Stimulated activated CD8-positive, alpha-beta memory T cell treated with anti-CD3 and anti-CD28 coated beads, Interleukin-2, amount 100 ng/mL, for 1 hour (primary cell): Measurements from ENCODE around the gene RNF181.
"Not testable (repeated sequence)": the region's sequence is repeated elsewhere in the genome, so short reads cannot be mapped to it uniquely, and the experiment has no call there.

ENCODE experiments used
- DNase-seq, 2 donors: peaks; one replicate each; pipeline ENCODE4 v3.0.0-alpha.2; 2020; ENCODE audit warnings: low read depth in 2 of 2

RNF181 gene

GRCh38 chr2:85577386-85578242, 17.9 kb upstream of the RNF181 start, which contains the start of gene VAMP8:
Gene VAMP8 (plus strand): TSS chr2:85577586. CDS start chr2:85577647, 61 bp downstream.
- peak in 1 of 2 donors; percentile 20 for DNase-seq

- no peak for DNase-seq
These were observed 17.0 kb upstream of the RNF181 start for GRCh38 chr2:85578243-85579180.

DNA sequence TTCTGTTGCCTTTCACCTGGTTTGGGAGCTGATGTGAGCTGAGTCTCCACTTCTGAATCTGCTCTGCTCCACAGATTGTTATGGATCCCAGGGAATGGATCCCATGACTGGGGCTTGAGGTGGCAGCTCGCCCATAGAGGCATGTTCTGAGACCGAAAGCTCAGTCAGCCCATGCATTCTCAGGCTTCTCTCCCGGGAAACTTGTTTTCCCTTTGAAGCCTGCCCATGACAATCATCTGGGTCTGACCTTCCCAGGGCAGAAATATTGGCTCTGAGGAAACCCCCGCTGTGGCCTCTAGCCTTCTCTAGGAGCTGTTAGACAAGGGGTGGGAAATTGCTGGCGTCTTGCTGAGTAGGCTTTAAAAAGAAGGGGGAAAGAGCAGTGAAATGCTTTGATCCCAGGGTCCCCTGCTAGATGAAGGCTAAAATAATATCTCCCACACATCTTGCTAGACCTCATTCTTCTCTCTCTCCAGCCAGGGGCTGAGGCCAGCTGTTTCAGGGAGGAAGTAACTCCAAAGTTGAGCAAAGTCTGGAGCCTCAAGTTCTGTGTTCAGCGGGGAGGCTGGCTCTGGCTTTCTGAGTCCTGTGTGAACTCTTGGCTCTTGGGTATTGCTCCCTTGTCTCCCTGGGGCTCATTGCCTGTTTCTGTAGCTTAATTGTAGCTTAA, 16.1 kb upstream of the RNF181 start:
- no peak for DNase-seq

DNA sequence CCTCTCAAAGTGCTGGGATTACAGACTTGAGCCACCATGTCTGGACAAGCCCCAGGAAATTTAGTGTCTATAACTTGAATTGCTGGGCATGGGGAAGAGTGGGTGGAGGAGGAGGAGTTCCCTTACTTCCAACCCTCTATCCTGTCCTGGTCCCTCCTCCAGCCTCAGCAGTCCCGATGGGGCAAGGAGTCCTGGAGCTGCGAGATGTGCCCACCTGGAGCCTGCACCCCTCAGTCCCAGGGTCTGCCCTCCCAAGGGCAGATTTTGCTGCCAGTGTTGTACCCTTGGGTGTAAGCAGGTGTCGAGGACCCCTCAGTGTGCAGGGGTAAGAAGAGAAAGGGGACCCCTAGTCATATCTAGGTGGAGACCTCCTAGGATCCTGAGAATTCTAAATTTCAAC, 15.3 kb upstream of the RNF181 start:
- no peak for DNase-seq

- no peak for DNase-seq
These were observed 13.1 kb upstream of the RNF181 start for GRCh38 chr2:85582492-85582891.

DNA sequence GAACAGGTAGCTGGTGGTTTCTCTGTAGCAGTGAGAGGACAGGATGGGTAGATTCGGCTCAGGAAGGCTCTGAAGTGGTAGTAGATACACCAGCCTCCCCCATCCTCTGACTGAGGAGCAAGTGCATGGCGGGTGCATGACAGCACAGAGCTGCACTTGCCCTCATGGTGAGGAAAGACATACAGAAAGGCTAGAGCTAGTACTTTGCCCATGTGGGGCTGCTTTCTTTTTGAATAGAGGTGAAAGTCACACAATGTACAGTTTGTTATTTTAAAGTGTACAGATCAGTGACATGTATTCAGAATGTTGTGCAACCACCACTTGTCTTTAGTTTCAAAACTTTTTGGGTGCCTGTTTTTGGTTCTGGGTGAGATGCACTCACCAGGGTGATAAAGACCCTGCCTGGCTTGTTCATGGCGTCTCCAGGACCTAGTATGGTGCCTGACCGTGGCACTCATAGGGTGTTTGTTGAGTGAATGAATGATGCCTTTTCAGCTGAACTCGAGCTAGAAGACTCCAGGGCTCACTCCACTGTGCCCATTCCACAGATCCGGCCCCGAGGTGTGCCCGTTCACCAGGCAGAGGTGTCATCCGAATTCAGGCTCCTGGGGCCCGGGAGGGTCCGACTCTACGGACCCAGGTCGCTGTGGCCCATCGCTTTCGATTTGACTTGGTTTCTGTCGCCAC, 11.7 kb upstream of the RNF181 start:
- no peak for DNase-seq

- no peak for DNase-seq
These were observed 11.1 kb upstream of the RNF181 start, which contains the start of gene VAMP5 for GRCh38 chr2:85584354-85584856. Gene VAMP5 (plus strand): TSS chr2:85584431. CDS start chr2:85584491, 60 bp downstream.

DNA sequence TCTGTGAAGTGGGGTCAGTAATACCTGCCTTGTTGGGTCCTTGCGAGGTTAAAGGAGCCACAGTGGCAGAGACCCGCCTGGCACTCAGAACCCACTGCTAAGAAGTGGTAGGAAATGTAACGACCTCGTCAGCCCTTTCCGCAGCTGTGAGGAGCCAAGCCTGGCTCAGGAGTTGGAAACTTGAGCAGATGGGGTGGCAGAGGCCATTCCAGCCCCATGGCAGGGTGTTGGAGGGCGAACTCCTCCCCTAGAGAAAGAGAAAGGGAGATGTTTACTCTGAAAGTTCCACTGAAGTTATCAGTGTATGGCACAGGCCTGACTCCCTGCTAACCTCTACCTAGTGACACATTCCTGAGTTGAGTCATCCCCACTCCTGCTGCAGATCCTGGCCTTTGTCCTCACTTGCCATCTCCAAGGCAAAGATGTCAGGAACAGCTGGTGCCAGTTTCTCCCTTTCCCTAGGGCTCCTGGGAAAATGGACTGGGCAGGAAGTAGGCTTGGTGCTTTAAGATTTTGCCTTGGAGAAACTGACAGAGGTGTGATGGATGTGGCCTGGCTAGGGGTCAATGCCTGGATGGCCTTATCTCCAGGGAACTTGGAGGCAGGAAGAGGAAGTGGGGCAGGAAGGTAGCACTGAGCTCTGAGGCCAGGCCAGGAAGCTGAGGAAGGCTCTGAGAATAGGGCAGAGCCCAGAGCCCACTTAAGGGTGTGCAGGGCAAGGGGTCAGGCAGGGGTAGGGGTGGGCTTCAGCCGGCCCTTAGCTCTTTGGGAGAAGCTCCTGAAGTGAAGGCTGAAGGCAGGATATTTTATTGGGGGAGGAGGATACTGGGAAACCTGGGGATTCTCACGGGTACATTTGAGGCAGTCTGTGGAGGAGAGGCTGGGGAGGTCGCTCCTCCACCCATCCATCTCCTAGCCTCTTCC, 10.4 kb upstream of the RNF181 start:
- DNase-seq = no peak

DNA sequence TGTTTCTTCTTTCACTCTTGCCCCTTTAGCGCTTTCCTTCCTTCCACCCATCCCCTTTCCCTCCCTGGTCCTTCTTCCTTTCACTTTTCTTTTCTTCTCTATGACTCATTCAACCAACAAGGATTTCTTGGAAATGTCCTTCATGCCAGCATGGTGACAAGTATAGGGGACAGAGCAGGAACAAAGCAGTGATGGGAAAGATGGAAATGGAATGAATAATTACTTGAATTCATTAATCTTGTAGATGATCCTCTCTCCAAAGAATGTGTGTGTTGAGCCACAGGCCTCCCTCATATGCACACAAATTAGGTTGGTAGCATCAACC, 9.8 kb upstream of the RNF181 start:
- DNase-seq = no peak

DNA sequence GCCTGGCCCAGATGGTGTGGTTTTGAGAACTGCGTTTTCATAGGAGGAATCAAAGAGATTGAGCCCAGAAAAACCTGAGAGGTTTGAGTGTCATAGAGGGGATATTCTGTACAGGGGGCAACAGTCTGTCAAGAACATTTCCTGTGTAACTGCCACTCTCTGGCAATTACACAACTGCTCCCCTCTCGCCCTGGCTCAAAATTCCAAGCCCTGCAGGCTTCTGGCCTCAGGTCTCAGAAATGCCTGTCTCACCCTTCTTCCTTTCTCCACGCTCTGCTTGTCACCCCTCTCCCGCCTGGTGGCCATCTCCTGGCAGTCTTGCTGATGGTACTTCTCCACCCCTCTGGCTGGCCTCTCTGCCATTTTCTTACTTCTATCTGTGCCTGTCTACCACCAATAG, 7.3 kb upstream of the RNF181 start:
- no peak for DNase-seq

DNA sequence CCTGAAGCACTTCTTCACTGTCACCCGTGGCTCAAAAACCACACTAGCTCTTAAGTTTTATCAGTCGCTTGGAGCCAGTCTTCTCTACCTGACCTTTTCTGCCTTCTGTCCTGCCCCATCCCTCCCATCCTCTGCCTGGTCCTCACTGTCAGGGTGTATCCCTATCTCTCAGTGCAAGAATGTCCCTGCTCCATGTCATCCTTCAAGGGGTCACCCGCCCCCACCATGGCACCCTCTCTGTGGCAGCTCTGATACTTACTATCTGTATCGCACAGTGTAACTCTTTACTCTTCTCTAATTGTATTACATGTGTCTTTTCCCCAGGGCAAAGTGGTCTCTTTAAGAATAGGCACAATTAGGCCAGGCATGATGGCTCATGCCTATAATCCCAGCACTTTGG, 6.9 kb upstream of the RNF181 start:
- DNase-seq = no peak

- DNase-seq = no peak
These were observed 6.4 kb upstream of the RNF181 start for GRCh38 chr2:85589181-85589580.

DNA sequence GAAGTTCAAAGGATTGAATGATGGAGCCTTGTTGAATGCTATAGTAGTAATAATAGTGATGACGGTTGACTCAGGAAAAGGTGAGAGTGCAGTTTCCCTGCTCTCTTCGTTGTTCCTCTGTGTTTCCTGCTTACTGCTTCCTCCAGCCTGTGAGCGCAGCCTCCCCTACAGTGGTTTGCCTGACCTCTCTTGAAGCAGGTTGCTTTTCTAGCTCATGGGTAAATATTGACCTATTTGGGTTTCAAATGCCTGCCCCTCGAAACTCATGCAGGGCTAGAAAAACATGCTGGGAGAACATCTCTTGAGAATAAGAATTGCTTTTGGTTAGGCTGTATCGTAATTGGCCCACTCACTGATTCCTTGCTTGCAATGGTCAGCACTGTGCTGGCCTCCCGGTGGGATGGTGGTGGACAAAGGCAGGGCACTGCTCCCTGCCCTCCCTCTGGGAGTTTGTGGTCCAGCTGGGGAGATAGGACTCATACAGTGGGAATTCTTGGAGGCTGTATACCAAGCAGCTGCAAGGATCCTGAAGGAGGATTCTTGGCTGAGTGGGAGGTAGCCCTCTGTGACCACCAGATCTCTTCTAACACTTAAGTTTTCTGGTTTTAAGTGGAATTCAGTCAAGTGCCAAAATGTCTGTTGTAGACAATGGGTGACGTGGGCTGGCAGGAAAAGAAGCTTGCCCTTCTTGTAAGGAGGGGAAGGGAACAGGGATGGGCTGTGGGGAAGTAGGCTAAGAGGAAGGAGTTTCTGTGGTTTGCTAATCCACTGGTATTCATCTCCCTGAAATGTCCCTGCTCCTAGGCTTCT, 5.4 kb upstream of the RNF181 start:
- DNase-seq = no peak

- no peak for DNase-seq
These were observed 4.6 kb upstream of the RNF181 start for GRCh38 chr2:85590950-85591349.

- DNase-seq = no peak
These were observed 4.0 kb upstream of the RNF181 start for GRCh38 chr2:85591563-85591962.

DNA sequence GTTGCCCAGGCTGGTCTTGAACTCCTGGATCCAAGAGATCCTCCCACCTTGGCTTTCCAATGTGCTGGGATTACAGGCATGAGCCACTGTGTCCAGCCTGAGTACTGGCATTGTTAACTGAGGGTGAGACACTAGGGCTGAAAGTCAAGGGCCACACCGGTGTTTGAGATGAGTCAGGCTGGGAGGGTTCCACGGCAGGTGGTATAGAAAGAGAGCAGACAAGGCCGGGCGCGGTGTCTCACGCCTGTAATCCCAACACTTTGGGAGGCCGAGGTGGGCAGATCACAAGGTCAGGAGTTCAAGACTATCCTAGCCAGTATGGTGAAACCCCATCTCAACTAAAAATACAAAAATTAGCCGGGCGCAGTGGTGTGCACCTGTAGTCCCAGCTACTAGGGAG, 3.2 kb upstream of the RNF181 start:
- not testable (repeated sequence) for DNase-seq

DNA sequence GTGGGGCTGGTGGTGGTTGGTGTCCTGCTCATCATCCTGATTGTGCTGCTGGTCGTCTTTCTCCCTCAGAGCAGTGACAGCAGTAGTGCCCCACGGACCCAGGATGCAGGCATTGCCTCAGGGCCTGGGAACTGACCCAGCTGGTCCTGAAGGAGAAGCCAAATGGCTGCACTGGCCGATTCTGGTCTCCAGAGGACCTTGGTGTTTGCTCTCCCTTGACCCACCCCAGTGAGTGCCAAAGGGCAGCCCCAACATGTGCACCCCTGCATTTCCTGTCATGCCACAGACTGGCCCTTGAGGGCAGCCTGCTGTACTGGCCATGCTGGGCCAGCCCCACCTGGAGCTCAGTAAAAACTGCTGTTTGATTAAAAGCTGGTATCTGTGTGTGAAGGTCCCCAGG, 2.5 kb upstream of the RNF181 start:
- no peak for DNase-seq

DNA sequence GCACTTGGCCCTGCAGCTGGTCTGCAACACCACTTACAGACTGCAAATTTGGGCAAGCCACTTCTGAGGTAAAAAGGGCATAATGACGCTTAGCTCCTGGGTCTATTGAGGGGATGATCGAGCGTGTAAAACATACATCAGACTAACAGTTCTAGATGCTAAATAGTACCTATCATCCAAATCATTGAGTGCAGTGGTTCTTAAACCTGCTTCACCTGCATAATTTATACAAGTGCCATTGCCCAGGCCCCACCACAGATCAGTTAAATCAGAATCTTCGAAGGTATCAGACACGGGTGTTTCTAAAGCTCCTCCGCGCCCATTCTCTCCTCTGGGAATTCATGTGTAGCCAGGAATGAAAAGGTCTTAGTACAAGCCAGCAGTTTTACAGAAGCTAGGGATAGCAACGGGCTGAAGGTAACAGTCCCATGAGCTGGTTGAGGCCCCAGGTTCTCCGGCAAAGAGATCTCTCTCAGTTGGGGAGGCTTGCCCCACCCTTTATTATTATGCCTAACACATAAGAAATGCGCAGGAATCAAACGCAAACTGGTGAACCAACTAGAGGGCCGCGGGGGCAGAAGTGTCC, 737 bp upstream of the RNF181 start:
- DNase-seq = no peak

- no peak for DNase-seq
These were observed 435 bp downstream of the RNF181 start for GRCh38 chr2:85596026-85596333.
